Loucy (cell line): ENCODE results near the gene CPED1.

ENCODE experiments used
- H2AFZ ChIP-seq: fragments of 200-600 bp; sonication (generic); 2 replicates; pipeline ENCODE4 v1.6.0; 2016; ENCODE audit warnings: antibody characterized with exemption, mild to moderate bottlenecking, low read length, moderate library complexity
- H3F3A ChIP-seq: fragments of 200-600 bp; 2 replicates; pipeline ENCODE4 v1.6.0; 2016; ENCODE audit warnings: antibody characterized with exemption, low read depth, mild to moderate bottlenecking
- H3K27me3 ChIP-seq: fragments of 200-600 bp; sonication (generic); 2 replicates; pipeline ENCODE4 v1.6.1; 2014; ENCODE audit warnings: low read length, mild to moderate bottlenecking; ENCODE audit not compliant: insufficient read depth, poor library complexity, severe bottlenecking
- H3K36me3 ChIP-seq: fragments of 200-600 bp; sonication (generic); 2 replicates; pipeline ENCODE4 v1.6.1; 2016; ENCODE audit warnings: low read length; ENCODE audit not compliant: insufficient read depth
- H3K4me1 ChIP-seq: fragments of 200-600 bp; sonication (generic); 2 replicates; pipeline ENCODE4 v1.5.1; 2014; ENCODE audit warnings: low read length, mild to moderate bottlenecking; ENCODE audit not compliant: insufficient read depth, poor library complexity, severe bottlenecking
- H3K4me2 ChIP-seq: fragments of 200-600 bp; sonication (generic); 2 replicates; pipeline ENCODE4 v1.6.0; 2014; ENCODE audit warnings: antibody characterized with exemption, low read length, low read depth, mild to moderate bottlenecking; ENCODE audit not compliant: poor library complexity, severe bottlenecking
- H3K4me3 ChIP-seq: fragments of 200-600 bp; sonication (generic); 2 replicates; pipeline ENCODE4 v1.5.1; 2014; ENCODE audit warnings: low read length, mild to moderate bottlenecking, mixed read lengths; ENCODE audit not compliant: poor library complexity, severe bottlenecking
- H3K79me2 ChIP-seq: fragments of 200-600 bp; sonication (generic); 2 replicates; pipeline ENCODE4 v1.6.1; 2014; ENCODE audit warnings: low read length; ENCODE audit not compliant: insufficient read depth
- H3K9ac ChIP-seq: fragments of 200-600 bp; sonication (generic); 2 replicates; pipeline ENCODE4 v1.6.0; 2014; ENCODE audit warnings: mild to moderate bottlenecking, low read depth, low read length, moderate library complexity; ENCODE audit not compliant: poor library complexity, severe bottlenecking
- H3K9me2 ChIP-seq: fragments of 200-600 bp; sonication (generic); replicated peaks from 2 replicates; pipeline ENCODE4 v1.6.1; 2016; ENCODE audit warnings: low read depth, low read length, mixed read lengths
- H3K9me3 ChIP-seq: fragments of 200-600 bp; sonication (generic); 2 replicates; pipeline ENCODE4 v1.6.1; 2014; ENCODE audit warnings: mild to moderate bottlenecking, antibody characterized with exemption, low read length, low read depth; ENCODE audit not compliant: insufficient read depth
- H4K20me1 ChIP-seq: fragments of 200-600 bp; sonication (generic); 2 replicates; pipeline ENCODE4 v1.6.0; 2014; ENCODE audit warnings: antibody characterized with exemption, low read length, mild to moderate bottlenecking; ENCODE audit not compliant: insufficient read depth, poor library complexity, severe bottlenecking
- CTCF ChIP-seq: fragments of 200-600 bp; sonication (generic); conservative IDR thresholded peaks from 2 replicates; pipeline ENCODE4 v1.5.1; 2014; ENCODE audit warnings: mild to moderate bottlenecking, antibody characterized with exemption, low read length
- EZH2phosphoT487 ChIP-seq: fragments of 200-600 bp; IDR thresholded peaks from 2 replicates; pipeline ENCODE4 v1.6.1; 2018; ENCODE audit warnings: antibody characterized with exemption, mild to moderate bottlenecking, moderate library complexity, borderline replicate concordance

The CPED1 gene

DNA sequence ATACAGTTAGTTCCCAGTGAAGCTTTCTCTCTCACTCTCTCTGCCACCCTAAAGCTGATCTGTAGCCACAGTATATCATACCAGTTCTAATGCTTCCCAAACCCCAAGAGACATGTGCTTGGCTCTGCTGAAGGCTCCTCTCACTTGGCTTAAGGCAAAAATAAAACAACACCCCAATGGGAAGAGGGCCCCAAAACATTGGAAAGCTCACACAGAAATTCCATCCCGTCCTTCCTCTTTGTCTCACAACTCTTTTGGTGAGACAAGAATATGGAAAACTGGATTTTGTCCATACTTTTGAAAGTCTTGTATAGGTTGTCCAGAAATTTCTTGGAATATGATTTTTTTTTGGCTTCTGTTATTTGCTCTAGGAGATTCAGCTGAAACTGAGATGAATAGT, 284.2 kb downstream of the CPED1 start:
- Histone ChIP-seq H3K9me3 (no peaks in the 10 kb centered on the region), H4K20me1 (no peaks in the 10 kb centered on the region), H3K4me2 (no peak overlapping the region), H3K36me3 (no peaks in the 10 kb centered on the region), H3K9me2 (no peaks in the 10 kb centered on the region), H3K9ac (no peak overlapping the region), H3F3A (no peaks in the 10 kb centered on the region), H3K27me3 (no peaks in the 10 kb centered on the region), H3K79me2 (no peaks in the 10 kb centered on the region), H3K4me3 (no peak overlapping the region), H2AFZ (no peak overlapping the region), H3K4me1 (no peaks in the 10 kb centered on the region)
- TF ChIP-seq CTCF (no peak), EZH2phosphoT487 (no peak)

DNA sequence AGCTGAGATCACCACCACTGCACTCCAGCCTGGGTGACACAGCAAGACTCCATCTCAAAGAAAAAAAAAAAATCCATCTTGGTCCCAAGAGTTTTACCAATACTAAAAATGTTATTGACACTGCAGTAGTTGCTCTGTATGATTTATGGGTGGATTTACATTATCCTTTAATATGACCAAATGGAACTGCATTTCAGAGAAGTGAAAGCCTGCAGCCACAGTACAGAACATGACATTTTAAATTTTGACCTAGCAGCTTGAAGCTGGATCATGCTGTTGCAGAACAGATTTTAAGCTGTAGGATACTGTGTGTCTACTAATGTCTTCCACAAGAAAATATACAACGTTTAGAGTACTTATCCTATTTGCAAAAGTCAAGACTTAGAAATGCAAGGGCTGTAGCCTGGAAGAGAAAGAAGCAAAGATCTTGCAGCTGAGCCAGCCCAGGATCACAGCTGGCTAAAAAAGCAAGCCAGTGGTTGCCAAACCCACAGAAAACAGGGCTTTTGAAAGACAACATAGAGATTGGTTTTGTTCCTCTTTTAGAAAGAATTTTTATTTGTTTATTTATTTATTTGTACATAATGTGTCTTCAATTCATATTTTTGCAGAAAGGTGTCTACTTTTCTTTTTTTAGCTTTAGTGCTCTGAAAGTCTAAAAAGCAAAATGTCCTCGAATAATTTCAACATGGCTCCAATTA, 285.1 kb downstream of the CPED1 start:
- no peaks in the 10 kb centered on the region for H3K9me3 ChIP-seq
- H3K4me2 ChIP-seq, result no peak overlapping the region
- no peaks in the 10 kb centered on the region for H3K79me2 ChIP-seq
- no peaks in the 10 kb centered on the region for H3K36me3 ChIP-seq
- TF ChIP-seq EZH2phosphoT487 (no peak), CTCF (no peak)
- no peaks in the 10 kb centered on the region for H3F3A ChIP-seq
- H3K9me2 ChIP-seq, result no peaks in the 10 kb centered on the region
- H3K27me3 ChIP-seq, result no peaks in the 10 kb centered on the region
- H3K4me3 ChIP-seq, result no peak overlapping the region
- no peaks in the 10 kb centered on the region for H4K20me1 ChIP-seq
- no peak overlapping the region for H3K9ac ChIP-seq
- no peak overlapping the region for H2AFZ ChIP-seq
- no peaks in the 10 kb centered on the region for H3K4me1 ChIP-seq

DNA sequence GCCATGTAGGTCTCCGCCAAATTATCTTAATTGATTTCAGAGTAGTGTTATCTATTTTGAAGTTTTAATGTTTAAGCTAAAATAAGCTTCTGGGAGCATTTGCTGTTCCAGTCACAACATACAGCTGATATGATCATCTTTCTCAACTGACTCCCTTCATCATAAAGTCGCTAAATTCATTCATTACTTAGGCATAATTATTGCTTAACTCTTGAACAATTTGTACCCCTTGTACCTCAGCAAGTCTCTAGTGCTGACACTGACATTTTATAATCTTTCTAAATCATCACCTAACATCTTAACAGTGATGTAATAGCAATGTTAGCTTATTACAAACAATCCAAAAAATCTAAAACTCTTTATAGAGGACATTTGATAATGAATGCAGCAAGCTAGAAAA, 286.0 kb downstream of the CPED1 start:
- no peak overlapping the region for H3K4me2 ChIP-seq
- H3K9me2 ChIP-seq, result no peaks in the 10 kb centered on the region
- H3K79me2 ChIP-seq, result no peaks in the 10 kb centered on the region
- no peaks in the 10 kb centered on the region for H3K9me3 ChIP-seq
- H3K36me3 ChIP-seq, result no peaks in the 10 kb centered on the region
- H3F3A ChIP-seq, result no peaks in the 10 kb centered on the region
- H3K4me1 ChIP-seq, result no peaks in the 10 kb centered on the region
- no peaks in the 10 kb centered on the region for H3K27me3 ChIP-seq
- H3K4me3 ChIP-seq, result no peak overlapping the region
- no peak overlapping the region for H3K9ac ChIP-seq
- no peak overlapping the region for H2AFZ ChIP-seq
- H4K20me1 ChIP-seq, result no peaks in the 10 kb centered on the region
- TF ChIP-seq EZH2phosphoT487 (no peak), CTCF (no peak)
